GM18505 (cell line): ENCODE results near the gene NXPE3.

ENCODE experiments used
- ATAC-seq: cut with Tn5 transposase; IDR thresholded peaks from one replicate; pipeline ENCODE4 v1.9.1; 2021; ENCODE audit not compliant: unreplicated experiment
- POLR2A ChIP-seq: IDR thresholded peaks from 4 replicates; pipeline ENCODE4 v1.6.1; 2011; ENCODE audit warnings: borderline replicate concordance; ENCODE audit not compliant: insufficient read depth, insufficient read length; ENCODE audit errors: extremely low read depth

The NXPE3 gene

DNA sequence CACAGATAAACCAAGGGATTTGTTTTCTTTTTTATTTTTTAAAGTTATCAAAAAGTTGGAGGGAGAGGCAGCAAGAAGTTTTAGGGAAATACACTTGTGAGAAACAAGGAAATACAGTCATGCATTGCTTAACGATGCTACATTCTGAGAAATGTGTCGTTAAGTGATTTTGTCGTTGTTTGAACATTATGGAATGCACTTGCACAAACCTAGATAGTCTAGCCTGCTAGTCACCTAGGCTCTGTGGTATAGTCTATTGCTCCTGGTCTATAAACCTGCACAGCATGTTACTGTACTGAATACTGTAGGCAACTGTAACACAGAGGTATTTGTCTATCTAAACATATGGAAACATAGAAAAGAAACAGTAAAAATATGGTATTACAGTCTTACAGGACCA is 68.3 kb downstream of the NXPE3 start:
- ATAC-seq: no peak

DNA sequence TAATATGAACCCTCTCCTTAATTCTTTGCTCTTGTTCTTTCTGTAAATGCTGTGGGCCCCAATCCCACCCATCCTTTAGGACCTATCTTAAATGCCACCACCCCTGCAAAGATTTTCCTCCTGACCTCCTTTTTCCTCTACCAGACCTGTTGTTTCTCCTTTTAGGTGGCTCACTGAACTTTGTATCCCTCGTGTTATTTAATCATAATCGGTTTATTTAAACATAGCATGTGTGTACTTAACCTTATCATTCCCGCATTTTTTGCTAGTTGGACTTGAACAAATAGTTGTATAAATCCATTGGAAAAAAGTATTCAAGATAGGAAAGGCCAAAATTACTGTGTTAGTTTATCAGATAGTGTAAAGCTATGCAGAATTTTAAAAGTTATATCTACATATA is 69.3 kb downstream of the NXPE3 start:
- ATAC-seq: no peak
- TF ChIP-seq POLR2A: no peak

More for the DNA sequence above, 68.3 kb downstream of the NXPE3 start:
- no peak for TF ChIP-seq POLR2A

DNA sequence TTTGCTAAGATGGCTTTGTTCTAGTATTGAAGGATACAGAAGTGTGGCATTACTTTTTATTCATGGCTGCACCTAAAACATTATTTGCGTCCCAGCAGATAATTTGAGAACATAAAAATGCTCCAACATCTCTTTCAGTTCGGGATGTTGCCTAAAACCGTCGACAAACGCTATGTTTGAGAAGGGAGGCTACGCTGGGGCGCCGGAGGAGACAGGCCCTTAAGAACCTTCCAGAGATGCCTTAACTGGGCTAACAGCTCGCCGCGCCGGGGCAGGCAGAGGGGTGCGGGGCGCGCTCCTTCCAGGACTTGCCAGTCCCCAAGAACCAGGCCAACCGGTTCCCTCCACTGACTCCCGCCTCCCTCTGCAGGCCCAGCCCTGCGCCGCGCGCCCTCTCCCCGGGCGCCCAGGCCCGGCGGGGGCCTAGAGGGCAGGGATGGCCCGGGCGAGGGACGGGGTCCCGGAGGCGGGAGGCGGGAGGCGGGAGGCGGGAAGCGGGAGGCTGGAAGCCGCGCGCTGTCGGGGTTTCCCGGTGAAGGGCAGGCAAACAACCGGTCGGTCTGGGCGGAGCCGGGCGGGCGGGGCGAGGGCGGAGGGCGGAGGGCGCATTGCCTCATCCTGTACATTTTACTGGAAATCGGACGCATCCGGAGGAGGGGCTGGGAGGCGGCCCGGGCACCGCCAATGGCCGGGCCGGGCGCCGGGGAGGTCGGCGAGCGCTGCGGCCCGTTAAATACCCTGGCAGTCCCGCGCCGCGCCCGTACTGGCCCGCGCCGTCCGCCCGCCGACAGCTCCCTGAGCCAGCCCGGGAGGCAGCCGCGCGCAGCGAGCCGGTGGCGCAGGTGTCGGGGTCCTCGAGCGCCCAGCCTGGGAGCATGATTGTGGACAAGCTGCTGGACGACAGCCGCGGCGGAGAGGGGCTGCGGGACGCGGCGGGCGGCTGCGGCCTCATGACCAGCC is 70.0 kb downstream of the NXPE3 start, which contains the start of gene NFKBIZ:
Gene NFKBIZ (plus strand): TSS at position 761 of the 960 bp plus-strand sequence. CDS start 115 bp downstream, at position 876.
- peak; percentile 99 for TF ChIP-seq POLR2A
- ATAC-seq: peak; percentile 71

DNA sequence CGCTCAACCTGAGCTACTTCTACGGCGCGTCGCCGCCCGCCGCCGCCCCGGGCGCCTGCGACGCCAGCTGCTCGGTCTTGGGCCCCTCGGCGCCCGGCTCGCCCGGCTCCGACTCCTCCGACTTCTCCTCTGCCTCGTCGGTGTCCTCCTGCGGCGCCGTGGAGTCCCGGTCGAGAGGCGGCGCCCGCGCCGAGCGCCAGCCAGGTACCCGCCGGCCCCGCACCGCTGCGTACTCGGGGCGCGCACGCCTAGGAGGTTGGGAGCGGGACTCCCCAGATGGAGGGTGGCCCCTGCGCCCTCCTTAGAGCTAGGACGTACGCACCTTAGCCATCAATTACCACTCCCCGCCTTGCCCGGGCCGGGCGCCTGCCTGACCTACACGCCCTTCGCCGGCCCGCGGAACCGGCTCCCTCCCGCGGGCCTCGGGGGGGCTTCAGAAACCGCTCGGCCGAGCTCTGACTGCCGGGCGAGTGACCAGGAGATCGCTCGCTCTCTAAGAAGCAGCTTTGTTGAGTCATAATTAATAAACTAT is 70.8 kb downstream of the NXPE3 start:
- no peak for TF ChIP-seq POLR2A

DNA sequence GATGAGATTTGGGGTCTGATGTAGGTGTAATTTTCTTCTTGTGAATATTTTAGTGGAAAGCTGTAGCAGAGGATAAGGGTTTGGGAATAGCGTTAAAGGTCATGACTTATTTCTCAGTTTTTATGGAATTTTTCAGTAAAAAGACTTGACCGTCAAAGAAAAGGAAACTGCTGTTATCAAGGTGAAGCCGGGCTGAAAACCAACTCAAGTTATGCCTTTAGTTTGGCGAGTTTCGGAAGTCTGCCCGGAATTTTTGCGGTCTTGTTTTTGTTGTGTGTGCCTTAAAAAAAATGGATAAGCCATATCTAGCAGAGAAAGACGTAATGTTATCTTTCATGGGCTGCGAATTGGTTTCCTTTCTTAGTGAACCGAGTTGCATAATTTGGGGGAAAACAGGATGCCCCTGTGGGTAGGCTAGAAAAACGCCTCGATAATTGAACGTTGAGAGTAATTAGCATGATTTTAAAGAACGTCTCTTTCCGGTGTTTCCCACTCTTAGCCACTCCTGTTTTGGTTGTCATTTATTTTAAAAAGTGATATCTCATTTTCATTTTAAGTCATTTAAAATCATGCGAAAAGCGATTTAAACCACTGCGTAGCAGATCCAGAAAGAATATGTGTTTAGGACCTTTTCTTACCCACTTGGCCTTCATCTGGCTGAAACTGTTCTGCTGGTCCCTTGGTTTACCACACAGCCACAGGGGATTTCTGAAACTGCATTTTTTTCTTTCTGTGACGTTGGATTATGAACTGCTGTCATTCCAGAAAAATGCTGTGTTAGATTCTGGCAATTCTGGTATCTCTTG is 71.4 kb downstream of the NXPE3 start:
- ATAC-seq: no peak
- peak; percentile 52 for TF ChIP-seq POLR2A

More for the DNA sequence above, 70.8 kb downstream of the NXPE3 start:
- peak; percentile 38 for ATAC-seq

DNA sequence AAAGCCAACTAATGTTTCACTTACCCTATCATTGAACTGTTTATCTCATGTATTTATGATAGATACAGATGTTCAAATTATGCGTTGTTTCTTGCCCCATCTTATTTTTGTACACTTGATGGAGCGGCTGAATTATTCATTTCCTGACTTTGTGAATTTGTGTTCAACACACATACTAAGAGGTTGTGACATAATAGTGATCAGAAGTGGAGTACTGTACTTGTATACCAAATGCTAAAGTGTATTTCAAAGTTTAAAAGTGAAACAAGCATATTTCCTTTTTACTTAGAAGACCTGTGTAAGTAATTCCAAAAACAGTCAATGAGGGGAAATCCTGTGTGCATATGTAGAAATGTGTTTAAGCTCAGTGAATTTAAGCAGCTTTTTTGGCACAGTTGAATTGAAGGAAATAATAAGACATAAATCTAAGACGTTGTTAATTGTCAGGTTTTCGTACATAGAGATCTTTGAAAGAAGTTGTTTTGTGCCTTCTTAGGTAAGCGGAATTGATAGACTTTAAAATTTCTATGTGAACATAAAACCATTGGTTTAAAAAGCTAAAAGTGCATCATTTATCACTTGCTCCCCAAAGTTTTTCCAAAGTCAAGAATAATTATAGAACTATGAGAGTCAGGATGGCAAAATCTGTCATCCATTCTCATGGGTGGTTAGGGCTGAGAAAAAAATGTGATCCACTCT is 72.2 kb downstream of the NXPE3 start:
- ATAC-seq: no peak
- TF ChIP-seq POLR2A: no peak

DNA sequence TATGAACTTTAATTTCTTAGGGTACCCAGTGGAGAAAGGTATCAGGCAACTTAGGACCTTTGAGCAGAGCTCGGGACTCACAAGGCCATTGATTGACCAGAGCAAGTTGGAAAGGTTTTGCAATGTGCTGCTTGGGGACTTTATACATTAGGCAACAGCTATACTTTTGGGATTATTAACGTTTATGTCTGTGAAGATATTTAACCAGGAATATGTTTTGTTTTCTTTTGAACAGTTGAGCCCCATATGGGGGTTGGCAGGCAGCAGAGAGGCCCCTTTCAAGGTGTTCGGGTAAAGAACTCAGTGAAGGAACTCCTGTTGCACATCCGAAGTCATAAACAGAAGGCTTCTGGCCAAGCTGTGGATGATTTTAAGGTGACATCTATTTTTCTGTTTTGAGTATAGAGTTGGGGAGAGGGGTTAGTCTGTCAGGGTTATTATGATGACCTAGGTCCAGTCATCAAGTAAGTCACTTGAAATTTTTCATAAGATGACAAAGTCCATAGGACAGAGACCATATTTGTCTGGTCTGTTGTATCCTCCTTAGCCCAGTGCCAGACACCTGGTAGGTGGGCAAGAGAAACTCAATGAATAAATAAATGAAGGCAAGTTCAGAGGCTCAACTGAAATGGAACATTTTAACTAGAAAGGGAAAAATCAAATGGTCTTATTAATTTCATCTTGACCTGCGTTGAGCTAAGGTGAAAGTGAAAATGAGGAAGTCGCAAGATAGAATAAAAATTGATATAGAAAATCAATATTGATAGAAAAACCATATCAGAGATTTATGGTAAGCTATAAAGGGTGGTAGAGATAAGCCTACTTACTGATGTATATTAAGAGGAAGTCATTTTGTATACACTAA is 73.1 kb downstream of the NXPE3 start:
- TF ChIP-seq POLR2A: peak; percentile 1
- ATAC-seq: no peak

DNA sequence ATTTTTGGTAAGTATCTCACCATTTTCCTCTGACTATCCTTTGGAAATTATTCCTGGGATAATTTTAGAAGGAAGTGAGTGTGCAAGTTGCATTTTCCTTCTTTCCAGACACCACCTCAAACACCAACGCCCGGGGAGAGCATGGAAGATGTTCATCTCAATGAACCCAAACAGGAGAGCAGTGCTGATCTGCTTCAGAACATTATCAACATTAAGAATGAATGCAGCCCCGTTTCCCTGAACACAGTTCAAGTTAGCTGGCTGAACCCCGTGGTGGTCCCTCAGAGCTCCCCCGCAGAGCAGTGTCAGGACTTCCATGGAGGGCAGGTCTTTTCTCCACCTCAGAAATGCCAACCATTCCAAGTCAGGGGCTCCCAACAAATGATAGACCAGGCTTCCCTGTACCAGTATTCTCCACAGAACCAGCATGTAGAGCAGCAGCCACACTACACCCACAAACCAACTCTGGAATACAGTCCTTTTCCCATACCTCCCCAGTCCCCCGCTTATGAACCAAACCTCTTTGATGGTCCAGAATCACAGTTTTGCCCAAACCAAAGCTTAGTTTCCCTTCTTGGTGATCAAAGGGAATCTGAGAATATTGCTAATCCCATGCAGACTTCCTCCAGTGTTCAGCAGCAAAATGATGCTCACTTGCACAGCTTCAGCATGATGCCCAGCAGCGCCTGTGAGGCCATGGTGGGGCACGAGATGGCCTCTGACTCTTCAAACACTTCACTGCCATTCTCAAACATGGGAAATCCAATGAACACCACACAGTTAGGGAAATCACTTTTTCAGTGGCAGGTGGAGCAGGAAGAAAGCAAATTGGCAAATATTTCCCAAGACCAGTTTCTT is 74.2 kb downstream of the NXPE3 start:
- TF ChIP-seq POLR2A: no peak
- ATAC-seq: no peak

DNA sequence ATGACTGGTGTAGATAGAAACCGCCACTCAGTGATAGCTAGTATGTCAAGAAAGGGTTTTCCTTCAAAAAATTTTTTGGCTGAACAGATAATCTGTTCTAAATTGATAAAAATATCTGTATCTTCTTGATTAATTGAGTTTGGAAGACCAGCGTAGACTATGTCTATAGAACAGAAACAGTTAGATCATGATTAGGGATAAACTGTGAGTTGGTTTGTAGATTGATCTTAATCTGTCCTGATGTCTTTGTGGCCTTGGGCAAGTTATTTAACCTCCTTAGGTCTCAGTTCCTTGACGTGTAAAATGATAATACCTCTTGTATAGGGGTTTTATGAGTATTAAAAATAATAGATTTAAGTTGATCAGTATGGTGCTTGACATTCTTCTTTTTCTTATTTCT is 75.0 kb downstream of the NXPE3 start:
- TF ChIP-seq POLR2A: no peak
- no peak for ATAC-seq

DNA sequence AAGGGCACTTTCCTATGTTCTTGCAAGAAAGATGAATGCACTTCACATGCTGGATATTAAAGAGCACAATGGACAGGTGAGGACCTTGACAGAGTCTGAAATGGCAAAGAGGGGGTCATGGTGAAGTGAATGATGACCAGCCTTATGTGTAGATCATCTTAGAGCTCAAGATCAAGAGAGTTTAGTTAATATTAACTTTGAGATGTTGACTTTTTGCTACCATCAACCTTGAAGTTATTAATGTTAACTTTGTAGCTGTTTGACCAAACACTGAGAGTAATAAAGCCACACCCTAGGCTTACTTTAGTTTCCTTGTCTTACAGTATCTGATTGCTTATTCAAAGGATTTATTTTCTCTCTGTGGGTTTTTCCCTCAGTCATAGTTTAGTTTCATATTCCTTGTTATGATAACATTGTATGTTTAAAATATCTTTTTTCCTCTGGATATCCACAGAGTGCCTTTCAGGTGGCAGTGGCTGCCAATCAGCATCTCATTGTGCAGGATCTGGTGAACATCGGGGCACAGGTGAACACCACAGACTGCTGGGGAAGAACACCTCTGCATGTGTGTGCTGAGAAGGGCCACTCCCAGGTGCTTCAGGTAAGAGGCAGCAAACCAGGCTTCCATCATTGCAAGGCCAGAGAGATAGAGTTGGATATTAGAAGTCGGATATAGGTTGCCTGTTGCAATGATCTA is 75.7 kb downstream of the NXPE3 start:
- ATAC-seq: no peak
- no peak for TF ChIP-seq POLR2A
